ENCODE data around the gene GATAD1. TPM values are rescaled to one million over a fixed set of nuclear protein-coding genes. Genes with fewer than 3 reads are reported as not detected.

Gene GATAD1
- total and polyA plus RNA-seq, 2 experiments from 2014 or later = 15.4 to 30.8 TPM

DNA sequence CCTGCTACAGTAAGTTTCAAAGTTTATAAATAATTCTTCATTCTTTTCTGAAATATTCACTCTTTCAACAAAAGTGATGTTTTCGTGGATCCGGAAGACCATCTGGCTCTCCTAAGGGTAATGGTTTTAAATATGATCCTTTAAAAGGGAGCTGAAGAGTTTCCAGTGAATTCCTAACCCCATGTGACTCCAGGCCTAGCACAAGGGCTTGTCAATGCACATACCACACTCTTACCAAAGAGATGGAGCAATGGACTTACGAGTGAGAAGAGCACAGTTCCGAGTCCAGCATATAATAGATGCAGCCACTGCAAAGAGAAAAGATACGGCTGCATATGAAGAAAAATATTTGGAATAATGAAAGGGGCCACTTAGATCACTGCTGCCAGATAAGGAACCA, 32.1 kb upstream of the GATAD1 start:
- no peak overlapping the region for H3K27ac Mint-ChIP-seq
- no peaks in the 10 kb centered on the region for H3K27me3 Mint-ChIP-seq (ENCODE audit: insufficient read depth, low read depth, poor library complexity)
- H3K4me3 Mint-ChIP-seq = no peak overlapping the region
- Histone ChIP-seq H3K27ac (ENCODE audit: low read depth) (no peak overlapping the region), H3K4me1 (ENCODE audit: insufficient read depth) (0 out of 2 replicates have a peak, but pooled peaks cover 6% of the 10 kb centered on the region), H3K36me3 (ENCODE audit: insufficient read depth) (no peaks in the 10 kb centered on the region), H3F3A (replicated peaks; ENCODE audit: low read depth) (no peaks in the 10 kb centered on the region), H2AFZ (no peak overlapping the region), H3K27me3 (ENCODE audit: insufficient read depth) (no peaks in the 10 kb centered on the region), H3K79me2 (replicated peaks; ENCODE audit: insufficient read depth) (no peaks in the 10 kb centered on the region), H3K4me3 (no peak overlapping the region), H3K9me2 (ENCODE audit: insufficient read depth) (no peaks in the 10 kb centered on the region), H4K20me1 (replicated peaks; ENCODE audit: insufficient read depth) (no peaks in the 10 kb centered on the region), H3K4me2 (no peak overlapping the region)
- TF ChIP-seq, protein P1, sequence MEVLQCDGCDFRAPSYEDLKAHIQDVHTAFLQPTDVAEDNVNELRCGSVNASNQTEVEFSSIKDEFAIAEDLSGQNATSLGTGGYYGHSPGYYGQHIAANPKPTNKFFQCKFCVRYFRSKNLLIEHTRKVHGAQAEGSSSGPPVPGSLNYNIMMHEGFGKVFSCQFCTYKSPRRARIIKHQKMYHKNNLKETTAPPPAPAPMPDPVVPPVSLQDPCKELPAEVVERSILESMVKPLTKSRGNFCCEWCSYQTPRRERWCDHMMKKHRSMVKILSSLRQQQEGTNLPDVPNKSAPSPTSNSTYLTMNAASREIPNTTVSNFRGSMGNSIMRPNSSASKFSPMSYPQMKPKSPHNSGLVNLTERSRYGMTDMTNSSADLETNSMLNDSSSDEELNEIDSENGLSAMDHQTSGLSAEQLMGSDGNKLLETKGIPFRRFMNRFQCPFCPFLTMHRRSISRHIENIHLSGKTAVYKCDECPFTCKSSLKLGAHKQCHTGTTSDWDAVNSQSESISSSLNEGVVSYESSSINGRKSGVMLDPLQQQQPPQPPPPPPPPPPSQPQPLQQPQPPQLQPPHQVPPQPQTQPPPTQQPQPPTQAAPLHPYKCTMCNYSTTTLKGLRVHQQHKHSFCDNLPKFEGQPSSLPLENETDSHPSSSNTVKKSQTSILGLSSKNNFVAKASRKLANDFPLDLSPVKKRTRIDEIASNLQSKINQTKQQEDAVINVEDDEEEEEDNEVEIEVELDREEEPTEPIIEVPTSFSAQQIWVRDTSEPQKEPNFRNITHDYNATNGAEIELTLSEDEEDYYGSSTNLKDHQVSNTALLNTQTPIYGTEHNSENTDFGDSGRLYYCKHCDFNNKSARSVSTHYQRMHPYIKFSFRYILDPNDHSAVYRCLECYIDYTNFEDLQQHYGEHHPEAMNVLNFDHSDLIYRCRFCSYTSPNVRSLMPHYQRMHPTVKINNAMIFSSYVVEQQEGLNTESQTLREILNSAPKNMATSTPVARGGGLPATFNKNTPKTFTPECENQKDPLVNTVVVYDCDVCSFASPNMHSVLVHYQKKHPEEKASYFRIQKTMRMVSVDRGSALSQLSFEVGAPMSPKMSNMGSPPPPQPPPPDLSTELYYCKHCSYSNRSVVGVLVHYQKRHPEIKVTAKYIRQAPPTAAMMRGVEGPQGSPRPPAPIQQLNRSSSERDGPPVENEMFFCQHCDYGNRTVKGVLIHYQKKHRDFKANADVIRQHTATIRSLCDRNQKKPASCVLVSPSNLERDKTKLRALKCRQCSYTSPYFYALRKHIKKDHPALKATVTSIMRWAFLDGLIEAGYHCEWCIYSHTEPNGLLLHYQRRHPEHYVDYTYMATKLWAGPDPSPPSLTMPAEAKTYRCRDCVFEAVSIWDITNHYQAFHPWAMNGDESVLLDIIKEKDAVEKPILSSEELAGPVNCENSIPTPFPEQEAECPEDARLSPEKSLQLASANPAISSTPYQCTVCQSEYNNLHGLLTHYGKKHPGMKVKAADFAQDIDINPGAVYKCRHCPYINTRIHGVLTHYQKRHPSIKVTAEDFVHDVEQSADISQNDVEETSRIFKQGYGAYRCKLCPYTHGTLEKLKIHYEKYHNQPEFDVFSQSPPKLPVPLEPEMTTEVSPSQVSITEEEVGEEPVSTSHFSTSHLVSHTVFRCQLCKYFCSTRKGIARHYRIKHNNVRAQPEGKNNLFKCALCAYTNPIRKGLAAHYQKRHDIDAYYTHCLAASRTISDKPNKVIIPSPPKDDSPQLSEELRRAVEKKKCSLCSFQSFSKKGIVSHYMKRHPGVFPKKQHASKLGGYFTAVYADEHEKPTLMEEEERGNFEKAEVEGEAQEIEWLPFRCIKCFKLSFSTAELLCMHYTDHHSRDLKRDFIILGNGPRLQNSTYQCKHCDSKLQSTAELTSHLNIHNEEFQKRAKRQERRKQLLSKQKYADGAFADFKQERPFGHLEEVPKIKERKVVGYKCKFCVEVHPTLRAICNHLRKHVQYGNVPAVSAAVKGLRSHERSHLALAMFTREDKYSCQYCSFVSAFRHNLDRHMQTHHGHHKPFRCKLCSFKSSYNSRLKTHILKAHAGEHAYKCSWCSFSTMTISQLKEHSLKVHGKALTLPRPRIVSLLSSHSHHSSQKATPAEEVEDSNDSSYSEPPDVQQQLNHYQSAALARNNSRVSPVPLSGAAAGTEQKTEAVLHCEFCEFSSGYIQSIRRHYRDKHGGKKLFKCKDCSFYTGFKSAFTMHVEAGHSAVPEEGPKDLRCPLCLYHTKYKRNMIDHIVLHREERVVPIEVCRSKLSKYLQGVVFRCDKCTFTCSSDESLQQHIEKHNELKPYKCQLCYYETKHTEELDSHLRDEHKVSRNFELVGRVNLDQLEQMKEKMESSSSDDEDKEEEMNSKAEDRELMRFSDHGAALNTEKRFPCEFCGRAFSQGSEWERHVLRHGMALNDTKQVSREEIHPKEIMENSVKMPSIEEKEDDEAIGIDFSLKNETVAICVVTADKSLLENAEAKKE (CRISPR knock-in tag; IDR thresholded peaks at IDR 0.05) = no peak
- TF ChIP-seq STAT1 (IDR thresholded peaks at IDR 0.05; ENCODE audit: unreplicated experiment) (no peak), CTCF (conservative IDR thresholded peaks at IDR 0.05; ENCODE audit: low read depth in 2 of 2) (no peak), ZNF331 (CRISPR knock-in tag; IDR thresholded peaks at IDR 0.05; ENCODE audit: low read depth) (no peak), JUNB (IDR thresholded peaks at IDR 0.05; ENCODE audit: unreplicated experiment) (no peak), CREB1 (CRISPR knock-in tag; IDR thresholded peaks at IDR 0.05; ENCODE audit: low read depth) (no peak), REST (IDR thresholded peaks at IDR 0.05; ENCODE audit: unreplicated experiment) (no peak), NANOG (IDR thresholded peaks at IDR 0.05; ENCODE audit: borderline replicate concordance) (no peak), POLR2AphosphoS5 (IDR thresholded peaks at IDR 0.05; ENCODE audit: low read depth) (no peak), EZH2 (IDR thresholded peaks at IDR 0.05; ENCODE audit: low read depth, unreplicated experiment) (no peak), EZH2phosphoT487 (IDR thresholded peaks at IDR 0.05; ENCODE audit: unreplicated experiment) (no peak), ETS1 (IDR thresholded peaks at IDR 0.05) (no peak), ZNF114 (CRISPR knock-in tag; IDR thresholded peaks at IDR 0.05) (no peak)
- no peaks in the 10 kb centered on the region for H3K9me3 Mint-ChIP-seq
- peaks cover 2% of the 10 kb centered on the region; the same call in 1 of the 3 replicates for H3K4me1 Mint-ChIP-seq
- DNase-seq (ENCODE audit: low spot score) (no peak), ATAC-seq (no peak)
- H3K36me3 Mint-ChIP-seq (ENCODE audit: low read depth) = no peaks in the 10 kb centered on the region

All from GM23338 (cell line).